Activated CD4-positive, alpha-beta T cell treated with anti-CD3 and anti-CD28 coated beads, Interleukin-2, amount 10 ng/mL, durations not matched to agents 7 days and 5 days (primary cell): ENCODE data around the gene ATF1. TPM values are rescaled to one million over a fixed set of nuclear protein-coding genes. Genes with fewer than 3 reads are reported as not detected.

ENCODE experiments used
- CTCF ChIA-PET: fragments of 350-600 bp; sonication (Branson Sonifier 250); formaldehyde crosslinking; loops from one replicate; lab custom pipeline; 2021; ENCODE audit warnings: antibody characterized with exemption; lab: Charles Lee
- POLR2A ChIA-PET: fragments of 350-600 bp; sonication (Branson Sonifier 250); formaldehyde crosslinking; loops from one replicate; lab custom pipeline; 2021; ENCODE audit warnings: antibody characterized with exemption; lab: Charles Lee
- DNase-seq: peaks from one replicate; pipeline ENCODE4 v3.0.0-alpha.2; 2020
- H3K27ac Mint-ChIP-seq: one replicate; pipeline ENCODE4 v1.8.0; 2021; ENCODE audit warnings: mild to moderate bottlenecking, moderate library complexity, mixed read lengths
- H3K27me3 Mint-ChIP-seq: one replicate; pipeline ENCODE4 v1.8.0; 2021; ENCODE audit warnings: mixed read lengths
- H3K36me3 Mint-ChIP-seq: one replicate; pipeline ENCODE4 v1.8.0; 2021; ENCODE audit warnings: low read depth, mixed read lengths
- H3K4me1 Mint-ChIP-seq: one replicate; pipeline ENCODE4 v1.8.0; 2021; ENCODE audit warnings: mixed read lengths
- H3K4me3 Mint-ChIP-seq: one replicate; pipeline ENCODE4 v1.8.0; 2021; ENCODE audit warnings: mild to moderate bottlenecking, moderate library complexity, mixed read lengths
- H3K9me3 Mint-ChIP-seq: one replicate; pipeline ENCODE4 v1.8.0; 2021; ENCODE audit warnings: mixed read lengths
- total RNA-seq, 2 experiments: library from RNA; stranded (reverse); gene quantifications; one replicate each; pipeline ENCODE4 v1.2.3, GENCODE V29; 2021

The ATF1 gene
- total RNA-seq = 10 to 100 TPM; 42.4 to 51.3 TPM

DNA sequence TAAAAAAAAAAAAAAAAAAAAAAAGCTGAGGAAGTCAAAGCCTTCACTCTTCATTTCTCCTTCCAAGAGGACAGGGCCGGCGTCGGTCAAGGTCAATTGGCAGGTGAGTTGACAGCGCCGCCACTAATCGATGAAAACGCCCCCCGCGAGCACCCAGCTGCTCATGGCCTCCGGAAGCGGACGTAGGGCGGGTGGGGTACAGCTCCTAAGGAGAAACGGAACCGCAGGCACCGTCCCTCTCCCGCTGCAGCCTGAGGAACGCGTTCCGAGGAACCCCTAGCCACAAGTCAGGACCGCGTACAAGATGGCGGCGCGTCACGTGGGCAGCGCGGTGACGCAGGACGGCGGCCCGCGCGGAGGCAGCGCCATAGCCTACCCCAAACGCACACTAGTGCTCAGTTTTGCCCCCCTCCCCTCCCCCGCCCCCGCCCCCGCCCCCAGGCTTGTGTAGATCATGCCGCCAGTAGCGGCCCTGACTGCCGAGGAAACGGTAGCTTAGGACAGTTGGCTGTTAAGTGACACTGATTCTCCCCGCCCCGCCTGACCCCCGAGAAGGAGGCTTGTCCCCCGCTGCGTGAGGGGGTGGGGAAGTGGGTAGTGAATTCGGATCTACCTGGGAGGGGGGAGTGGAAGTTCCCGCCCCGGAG, at the start of gene ATF1:
Gene ATF1 (plus strand): TSS at position 463 of the 647 bp plus-strand sequence. CDS start 16,045 bp downstream, outside the sequence.
- Mint-ChIP-seq H3K4me1 (peaks cover 35% of the 10 kb centered on the region), H3K27me3 (no peaks in the 10 kb centered on the region), H3K27ac (peak within 1 kb of the TSS; percentile 87), H3K4me3 (peak within 1 kb of the TSS; percentile 77), H3K9me3 (no peaks in the 10 kb centered on the region), H3K36me3 (peaks cover 6% of the 10 kb centered on the region)
- POLR2A ChIA-PET = interaction anchor here (0.7 to 1.3 kb wide), 2 partner anchors 263 to 285 kb away, joined by 3 to 5 read pairs; partner anchors contain the start of gene SLC11A2
- DNase-seq = peak; percentile 92
- CTCF ChIA-PET = interaction anchor here (0.5 to 1.6 kb wide), 5 partner anchors 9 to 560 kb away, joined by 3 to 5 read pairs (median 3); partner anchors contain the start of gene BIN2

DNA sequence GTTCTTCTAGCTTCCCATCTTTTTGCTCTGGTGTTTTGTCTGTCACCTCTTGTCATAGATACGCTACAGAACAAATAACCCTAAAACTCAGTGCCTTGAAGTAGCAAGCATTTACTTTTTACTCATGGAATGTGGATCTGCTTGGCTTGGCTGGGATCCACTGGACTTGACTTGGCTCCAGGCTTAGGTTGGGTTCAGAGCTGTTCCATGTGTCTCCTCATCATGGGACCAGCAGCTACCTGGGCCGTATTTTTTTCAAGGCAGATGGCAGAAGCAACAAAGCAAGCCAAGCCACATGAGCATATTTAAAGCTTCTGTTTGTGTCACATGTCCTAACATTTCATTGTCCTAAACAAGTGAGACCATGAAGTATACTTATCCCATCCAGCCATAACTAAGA, 48.7 kb upstream of the ATF1 start:
- no peaks in the 10 kb centered on the region for H3K4me1 Mint-ChIP-seq
- DNase-seq = no peak
- H3K36me3 Mint-ChIP-seq = peaks cover 36% of the 10 kb centered on the region
- H3K27me3 Mint-ChIP-seq = no peaks in the 10 kb centered on the region
- H3K27ac Mint-ChIP-seq = no peak overlapping the region
- ChIA-PET POLR2A (interaction anchor here (0.5 kb wide), 1 partner anchor 279 kb away, joined by 5 read pairs; no protein-coding TSS in a partner anchor), CTCF (interaction anchor here (0.6 to 1.9 kb wide), 5 partner anchors 15 to 411 kb away, joined by 3 to 8 read pairs (median 3); partner anchors contain the start of gene DIP2B)
- no peaks in the 10 kb centered on the region for H3K9me3 Mint-ChIP-seq
- H3K4me3 Mint-ChIP-seq = no peak overlapping the region

DNA sequence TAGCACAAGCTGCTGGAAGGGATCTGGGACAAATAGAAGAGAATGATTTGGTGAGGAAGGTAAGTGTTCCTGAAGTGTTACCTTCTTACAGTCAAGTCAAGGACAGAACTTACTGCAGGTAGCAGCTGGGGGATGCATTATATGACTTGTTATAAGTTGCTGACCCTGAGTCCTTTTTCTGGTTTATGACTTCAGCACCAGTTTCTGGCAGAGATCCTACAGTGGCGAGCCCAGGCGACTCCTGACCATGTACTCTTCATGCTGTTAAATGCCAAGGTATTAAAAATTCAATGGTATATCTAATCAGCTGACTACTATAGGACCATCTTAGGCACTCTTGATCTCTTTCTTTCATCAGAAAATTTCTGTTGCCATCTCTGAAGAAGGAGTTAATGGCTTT, 45.1 kb upstream of the ATF1 start:
- no peak overlapping the region for H3K4me3 Mint-ChIP-seq
- no peaks in the 10 kb centered on the region for H3K27me3 Mint-ChIP-seq
- no peak for DNase-seq
- POLR2A ChIA-PET = no interaction called here
- H3K4me1 Mint-ChIP-seq = peaks cover 12% of the 10 kb centered on the region
- CTCF ChIA-PET = no interaction called here
- no peaks in the 10 kb centered on the region for H3K9me3 Mint-ChIP-seq
- H3K27ac Mint-ChIP-seq = no peak overlapping the region
- H3K36me3 Mint-ChIP-seq = peaks cover 57% of the 10 kb centered on the region

DNA sequence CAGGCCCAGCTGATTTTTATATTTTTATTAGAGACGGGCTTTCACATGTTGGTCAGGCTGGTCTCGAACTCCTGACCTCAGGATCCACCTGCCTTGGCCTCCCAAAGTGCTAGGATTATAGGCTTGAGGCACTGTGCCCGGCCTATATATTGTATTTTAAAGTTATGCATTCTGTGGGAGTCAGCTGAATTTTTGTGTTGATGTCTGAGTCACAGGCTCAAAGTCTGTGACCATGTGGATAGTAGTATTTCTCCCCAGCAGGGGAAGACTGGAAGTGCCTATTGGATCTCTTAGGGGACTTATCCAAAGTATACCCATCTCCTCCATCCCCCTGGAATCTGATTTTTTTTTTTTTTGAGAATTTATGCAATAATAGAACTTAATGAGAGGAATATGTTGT, 43.8 kb upstream of the ATF1 start:
- POLR2A ChIA-PET = no interaction called here
- CTCF ChIA-PET = interaction anchor here (1.2 kb wide), 1 partner anchor 25 kb away, joined by 3 read pairs; no protein-coding TSS in a partner anchor
- no peak for DNase-seq
- Mint-ChIP-seq H3K36me3 (peaks cover 56% of the 10 kb centered on the region), H3K9me3 (no peaks in the 10 kb centered on the region), H3K4me1 (peaks cover 12% of the 10 kb centered on the region), H3K27me3 (no peaks in the 10 kb centered on the region), H3K27ac (no peak overlapping the region), H3K4me3 (no peak overlapping the region)

DNA sequence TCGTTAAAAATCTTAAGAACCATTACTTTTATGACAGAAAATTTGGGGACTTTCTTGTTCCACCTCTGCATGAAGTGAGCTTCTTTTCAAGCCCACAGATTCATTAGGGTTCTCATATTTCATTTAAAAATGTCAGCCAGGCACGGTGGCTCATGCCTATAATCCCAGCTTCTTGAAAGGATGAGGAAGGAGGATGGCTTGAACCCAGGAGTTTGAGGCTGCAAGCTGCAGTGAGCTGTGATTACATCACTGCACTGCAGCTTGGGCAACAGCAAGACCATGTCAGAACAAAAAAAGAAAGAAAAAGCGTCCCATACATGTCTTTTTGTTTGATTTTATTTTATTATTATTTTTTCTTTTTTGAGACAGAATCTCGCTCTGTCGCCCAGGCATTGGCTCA, 43.4 kb upstream of the ATF1 start:
- no peaks in the 10 kb centered on the region for H3K27me3 Mint-ChIP-seq
- no peak overlapping the region for H3K27ac Mint-ChIP-seq
- H3K36me3 Mint-ChIP-seq = peaks cover 52% of the 10 kb centered on the region
- no peaks in the 10 kb centered on the region for H3K9me3 Mint-ChIP-seq
- no peak overlapping the region for H3K4me3 Mint-ChIP-seq
- ChIA-PET POLR2A (no interaction called here), CTCF (interaction anchor here (1.2 kb wide), 2 partner anchors 10 to 26 kb away, joined by 3 to 5 read pairs; no protein-coding TSS in a partner anchor)
- no peak for DNase-seq
- H3K4me1 Mint-ChIP-seq = peaks cover 12% of the 10 kb centered on the region

DNA sequence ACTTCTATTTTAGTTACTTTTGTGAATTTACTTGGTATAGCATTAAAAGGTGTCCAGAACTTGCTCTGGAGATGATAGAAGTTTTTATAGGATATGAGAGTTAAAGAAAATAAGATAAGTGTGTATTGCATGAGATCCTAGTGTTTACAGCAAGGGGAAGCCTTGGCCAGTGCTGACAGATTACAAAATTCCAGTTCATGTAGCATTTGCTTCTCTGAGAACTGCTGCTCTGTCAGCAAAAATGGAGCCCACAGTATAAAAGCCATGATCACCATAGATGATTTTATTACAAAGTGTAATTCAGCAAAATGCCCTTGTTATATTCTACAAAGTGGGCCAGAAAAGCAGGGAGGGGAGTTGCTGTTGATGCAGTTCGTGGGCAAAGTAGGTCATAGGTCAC, 40.0 kb upstream of the ATF1 start:
- CTCF ChIA-PET = no interaction called here
- POLR2A ChIA-PET = no interaction called here
- no peaks in the 10 kb centered on the region for H3K9me3 Mint-ChIP-seq
- H3K4me3 Mint-ChIP-seq = no peak overlapping the region
- DNase-seq = no peak
- peaks cover 12% of the 10 kb centered on the region for H3K4me1 Mint-ChIP-seq
- H3K36me3 Mint-ChIP-seq = peaks cover 56% of the 10 kb centered on the region
- no peaks in the 10 kb centered on the region for H3K27me3 Mint-ChIP-seq
- H3K27ac Mint-ChIP-seq = no peak overlapping the region

DNA sequence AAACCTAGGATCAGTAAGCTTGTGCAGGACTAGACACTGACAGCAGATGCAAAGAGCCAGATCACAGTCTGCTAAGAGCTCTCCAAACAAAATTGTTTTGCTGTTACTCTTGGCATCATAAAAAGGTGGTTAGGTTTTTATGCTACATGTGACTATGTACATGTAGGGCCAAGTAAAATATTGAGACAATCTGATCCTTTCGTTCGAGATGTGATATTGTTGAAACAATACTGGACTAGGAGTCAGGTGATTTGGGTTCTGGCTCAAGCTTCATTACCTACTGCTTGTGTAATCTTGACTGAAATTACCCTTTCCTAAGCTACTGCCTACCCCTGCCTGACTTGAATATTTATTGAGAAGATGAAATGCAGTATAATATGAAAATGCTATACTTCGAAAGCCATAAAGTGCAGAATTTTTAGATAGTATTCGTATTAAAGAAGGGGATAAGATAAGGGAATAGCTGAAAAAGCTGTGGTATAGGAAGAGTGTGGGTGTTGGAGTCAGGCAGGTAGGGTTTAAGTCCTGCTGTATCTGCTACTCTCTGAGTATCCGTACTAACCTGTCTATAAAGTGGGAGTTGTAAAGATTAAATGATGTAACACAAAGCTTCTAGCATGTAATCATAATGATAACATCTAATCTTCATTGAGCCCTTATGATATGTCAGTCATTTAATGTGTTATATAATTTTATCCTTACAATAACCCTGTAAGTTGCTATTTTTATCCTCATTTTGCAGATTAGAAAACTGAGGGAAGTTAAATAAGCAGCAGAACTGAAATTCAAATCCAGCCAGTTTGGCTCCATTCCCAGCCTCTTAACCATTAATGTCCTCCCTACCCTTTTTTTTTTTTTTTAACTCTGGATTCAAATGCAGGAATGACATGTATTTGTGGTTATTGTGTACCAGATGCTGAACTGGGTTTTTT, 38.6 kb upstream of the ATF1 start:
- no peak overlapping the region for H3K27ac Mint-ChIP-seq
- CTCF ChIA-PET = interaction anchor here (1.8 kb wide), 1 partner anchor 26 kb away, joined by 3 read pairs; no protein-coding TSS in a partner anchor
- no peaks in the 10 kb centered on the region for H3K27me3 Mint-ChIP-seq
- H3K9me3 Mint-ChIP-seq = no peaks in the 10 kb centered on the region
- DNase-seq = no peak
- peaks cover 62% of the 10 kb centered on the region for H3K36me3 Mint-ChIP-seq
- POLR2A ChIA-PET = no interaction called here
- no peak overlapping the region for H3K4me3 Mint-ChIP-seq
- H3K4me1 Mint-ChIP-seq = peaks cover 12% of the 10 kb centered on the region

DNA sequence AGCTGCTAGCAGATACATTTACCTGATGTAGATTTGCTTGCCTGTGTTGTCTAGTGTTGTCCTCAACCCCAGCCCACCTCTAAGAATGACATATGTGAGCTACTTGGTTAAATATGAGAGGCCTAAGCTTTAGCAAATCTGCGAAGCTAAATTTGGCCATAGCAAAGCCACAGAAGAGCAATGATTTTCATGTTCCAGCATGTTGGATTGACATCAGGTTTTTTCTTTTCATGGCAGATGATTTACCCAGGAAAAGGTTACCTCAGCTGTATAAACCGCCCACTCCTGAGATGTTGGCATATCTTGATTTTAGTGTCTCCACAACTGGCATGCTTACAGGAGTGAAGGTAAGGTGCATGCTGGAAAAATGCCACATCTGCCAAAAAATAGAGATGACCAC, 36.4 kb upstream of the ATF1 start:
- DNase-seq = no peak
- Mint-ChIP-seq H3K4me1 (peaks cover 9% of the 10 kb centered on the region), H3K27me3 (no peaks in the 10 kb centered on the region), H3K9me3 (no peaks in the 10 kb centered on the region), H3K36me3 (peaks cover 57% of the 10 kb centered on the region), H3K4me3 (no peak overlapping the region), H3K27ac (no peak overlapping the region)
- ChIA-PET CTCF (no interaction called here), POLR2A (no interaction called here)

DNA sequence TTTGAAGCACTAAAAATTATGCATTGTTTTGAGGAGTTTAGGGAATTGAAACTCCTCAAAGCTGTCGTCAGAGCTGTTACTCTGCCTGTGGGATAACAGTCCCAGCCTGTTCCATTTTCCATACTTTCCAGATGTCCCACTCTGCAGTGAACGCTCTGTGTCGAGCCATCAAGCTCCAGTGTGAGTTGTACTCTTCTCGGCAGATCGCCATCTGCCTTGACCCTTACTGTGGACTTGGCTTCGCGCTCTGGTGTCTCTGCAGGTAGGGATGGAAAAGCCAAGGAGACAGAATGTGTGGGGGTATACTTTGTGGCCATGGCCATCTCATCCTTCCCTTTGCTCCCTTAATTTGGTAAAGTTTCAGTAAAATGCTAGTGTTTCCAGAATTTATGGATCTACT, 35.5 kb upstream of the ATF1 start:
- no peaks in the 10 kb centered on the region for H3K27me3 Mint-ChIP-seq
- H3K4me1 Mint-ChIP-seq = no peaks in the 10 kb centered on the region
- ChIA-PET POLR2A (no interaction called here), CTCF (no interaction called here)
- no peak overlapping the region for H3K4me3 Mint-ChIP-seq
- no peak overlapping the region for H3K27ac Mint-ChIP-seq
- H3K9me3 Mint-ChIP-seq = no peaks in the 10 kb centered on the region
- H3K36me3 Mint-ChIP-seq = peaks cover 48% of the 10 kb centered on the region
- DNase-seq = no peak

DNA sequence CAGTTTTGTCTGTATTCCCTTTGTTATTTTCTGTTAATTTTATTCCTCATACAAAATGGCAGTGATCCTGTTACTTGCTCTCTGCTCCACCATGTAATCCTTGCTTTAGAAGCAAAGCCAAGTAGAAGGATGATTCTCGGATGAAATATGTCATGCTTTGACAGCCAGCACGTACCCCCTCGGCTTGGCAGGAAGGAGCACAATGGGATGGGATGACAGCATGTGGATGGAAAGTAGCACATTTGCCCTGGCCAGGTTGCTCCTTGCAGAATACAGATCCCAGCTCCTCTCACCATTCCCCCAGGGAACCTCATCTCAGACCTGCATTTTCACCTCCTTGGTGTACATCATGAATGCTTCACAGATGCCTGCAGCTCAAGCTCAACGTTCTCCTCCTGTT, 35.1 kb upstream of the ATF1 start:
- no peak for DNase-seq

DNA sequence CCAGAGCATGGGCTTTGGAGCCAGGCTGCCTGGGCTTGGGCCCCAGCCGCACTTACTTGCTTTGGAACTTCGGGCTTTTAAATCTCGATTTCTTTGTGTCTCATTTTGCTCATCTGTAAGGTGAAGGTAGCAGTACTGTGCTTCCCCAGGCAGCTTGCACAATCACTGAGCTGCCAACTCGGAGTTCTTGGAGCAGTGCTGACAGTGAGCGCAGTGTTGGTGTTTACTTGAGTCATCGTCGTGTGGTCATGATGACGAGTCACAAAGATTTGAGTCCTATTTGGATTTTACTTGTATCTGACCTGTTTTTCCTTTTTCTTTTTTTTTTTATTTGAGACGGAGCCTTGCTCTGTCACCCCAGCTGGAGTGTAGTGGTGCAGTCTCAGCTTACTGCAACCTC, 31.3 kb upstream of the ATF1 start:
- CTCF ChIA-PET = no interaction called here
- no peak overlapping the region for H3K27ac Mint-ChIP-seq
- no peaks in the 10 kb centered on the region for H3K4me1 Mint-ChIP-seq
- H3K9me3 Mint-ChIP-seq = no peaks in the 10 kb centered on the region
- H3K36me3 Mint-ChIP-seq = peaks cover 49% of the 10 kb centered on the region
- H3K27me3 Mint-ChIP-seq = no peaks in the 10 kb centered on the region
- no peak overlapping the region for H3K4me3 Mint-ChIP-seq
- no peak for DNase-seq
- POLR2A ChIA-PET = no interaction called here

More for the DNA sequence above, 35.1 kb upstream of the ATF1 start:
- Mint-ChIP-seq H3K9me3 (no peaks in the 10 kb centered on the region), H3K36me3 (peaks cover 44% of the 10 kb centered on the region), H3K4me3 (no peak overlapping the region), H3K4me1 (no peaks in the 10 kb centered on the region), H3K27me3 (no peaks in the 10 kb centered on the region), H3K27ac (peak overlapping the region; percentile 63)
- ChIA-PET CTCF (interaction anchor here (0.7 kb wide), 1 partner anchor 114 kb away, joined by 4 read pairs; the partner anchor contains the start of gene TMPRSS12), POLR2A (no interaction called here)

DNA sequence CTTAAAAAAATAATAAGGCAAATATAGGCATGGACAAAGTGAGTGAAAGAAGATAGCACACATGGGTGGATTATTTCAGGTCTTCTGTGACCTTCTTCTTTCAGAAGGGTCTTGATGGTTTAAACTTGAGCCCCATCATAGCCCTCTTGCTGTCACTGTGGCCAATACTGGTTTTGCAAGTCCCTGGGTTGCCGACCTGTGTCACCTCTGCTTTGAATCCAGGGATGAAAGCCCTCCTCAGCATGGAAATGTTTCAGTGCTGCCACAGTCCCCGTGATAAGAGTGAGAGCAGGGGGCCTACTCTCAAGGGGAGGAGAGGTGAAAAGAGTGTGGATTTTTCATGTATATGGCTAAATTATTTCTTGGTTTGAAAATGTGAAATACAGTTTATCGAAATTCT, 30.2 kb upstream of the ATF1 start:
- ChIA-PET CTCF (interaction anchor here (0.6 kb wide), 1 partner anchor 502 kb away, joined by 3 read pairs; no protein-coding TSS in a partner anchor), POLR2A (no interaction called here)
- H3K4me1 Mint-ChIP-seq = no peaks in the 10 kb centered on the region
- no peak overlapping the region for H3K27ac Mint-ChIP-seq
- H3K9me3 Mint-ChIP-seq = no peaks in the 10 kb centered on the region
- no peak for DNase-seq
- H3K36me3 Mint-ChIP-seq = peaks cover 46% of the 10 kb centered on the region
- no peak overlapping the region for H3K4me3 Mint-ChIP-seq
- no peaks in the 10 kb centered on the region for H3K27me3 Mint-ChIP-seq
